ENCODE data around the gene DNAJC28.

DNA sequence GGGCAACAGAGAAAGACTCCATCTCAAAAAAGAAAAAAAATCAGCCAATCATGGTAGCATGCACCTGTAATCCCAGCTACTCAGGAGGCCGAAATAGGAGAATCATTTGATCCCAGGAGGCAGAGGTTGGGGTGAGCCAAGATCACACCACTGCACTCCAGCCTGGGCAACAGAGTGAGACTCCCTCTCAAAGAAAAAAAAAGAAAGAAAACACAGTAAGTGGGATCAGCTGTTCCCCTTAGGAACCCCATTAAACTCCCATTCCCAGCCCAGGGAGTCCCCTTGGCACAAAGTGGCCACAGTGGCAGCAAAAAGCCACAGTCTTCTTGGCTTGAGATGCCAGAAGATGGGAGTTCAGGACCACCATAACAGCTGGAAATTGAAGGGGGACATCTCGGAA lies 20.8 kb downstream of the DNAJC28 start:
- TF ChIP-seq EZH2 (IDR thresholded peaks at IDR 0.05) = no peak
- TF ChIP-seq POLR2AphosphoS5 (IDR thresholded peaks at IDR 0.05; ENCODE audit: borderline replicate concordance, low read depth, low read length) = no peak

Measured in SK-N-MC (cell line).